Activated CD4-positive, CD25-positive, alpha-beta regulatory T cell treated with anti-CD3 and anti-CD28 coated beads, Interleukin-2, amount 50 U/mL, for 72 hours (primary cell): ENCODE measurements around the gene TSHZ2.
"Not testable (repeated sequence)": the region's sequence is repeated elsewhere in the genome, so short reads cannot be mapped to it uniquely, and the experiment has no call there.

Experiments
- DNase-seq: peaks from one replicate; pipeline ENCODE4 v3.0.0; 2021

Gene TSHZ2

GRCh38 chr20:53402233-53403005 lies 430.3 kb downstream of the TSHZ2 start:
- DNase-seq, result no peak

GRCh38 chr20:53403029-53403428 lies 430.9 kb downstream of the TSHZ2 start:
- DNase-seq, result no peak

GRCh38 chr20:53405139-53405538 lies 433.0 kb downstream of the TSHZ2 start:
- no peak for DNase-seq

DNA sequence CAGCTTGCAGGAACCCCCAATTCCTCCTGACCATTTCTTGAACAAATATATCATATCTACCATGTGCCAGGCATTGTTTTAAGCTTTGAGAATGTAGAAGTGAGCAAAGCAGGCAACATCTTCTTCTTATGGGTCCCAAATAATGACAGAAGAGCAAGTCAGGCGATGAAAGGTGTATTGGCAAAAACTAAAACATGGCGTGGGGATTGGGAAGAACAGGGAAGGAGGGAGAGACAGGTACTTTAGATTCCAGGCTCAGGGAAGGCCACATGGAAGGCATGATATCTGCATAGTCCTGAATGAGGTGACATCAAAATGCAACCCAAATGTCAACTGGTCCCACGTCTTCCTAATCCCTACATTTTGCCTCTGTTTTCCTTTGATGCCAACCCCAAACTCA lies 434.4 kb downstream of the TSHZ2 start:
- no peak for DNase-seq

DNA sequence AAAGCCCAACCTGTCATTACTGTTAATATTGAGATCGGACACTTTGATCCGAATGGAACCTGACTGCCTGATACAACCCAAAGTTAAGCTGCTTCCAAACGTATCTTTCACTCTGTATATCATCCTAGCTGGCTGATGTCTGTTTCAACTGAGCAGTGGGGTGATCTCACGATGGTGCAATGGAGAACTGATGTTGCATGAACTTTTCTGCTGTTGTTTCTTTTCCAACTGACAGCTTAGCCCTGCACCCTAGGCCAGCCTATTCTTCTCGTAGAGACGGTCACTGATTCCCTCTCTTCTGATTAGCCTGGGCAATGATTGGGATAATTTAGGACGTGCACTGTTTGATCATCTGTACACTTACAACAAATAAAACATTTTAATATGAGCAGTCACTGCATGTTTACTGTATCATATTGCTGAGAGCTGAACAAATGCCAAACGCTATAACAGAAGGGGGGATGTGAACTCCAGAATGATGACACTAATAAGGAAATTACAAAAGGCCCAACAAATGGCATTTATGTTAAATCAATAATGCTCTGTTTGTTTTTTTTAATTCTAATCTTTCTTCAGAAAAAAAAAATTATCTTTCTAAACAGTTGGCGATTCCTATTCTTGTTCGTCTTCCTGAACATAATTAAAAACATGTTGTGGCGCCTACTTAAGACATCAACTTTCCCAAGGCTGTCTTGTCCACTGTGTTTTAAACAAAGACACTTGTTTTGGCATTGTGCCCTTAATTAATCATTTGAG lies 436.7 kb downstream of the TSHZ2 start:
- no peak for DNase-seq

GRCh38 chr20:53409447-53409717 lies 437.2 kb downstream of the TSHZ2 start:
- DNase-seq, result no peak

- DNase-seq, result no peak
Observed at GRCh38 chr20:53411129-53411528, 439.0 kb downstream of the TSHZ2 start.

DNA sequence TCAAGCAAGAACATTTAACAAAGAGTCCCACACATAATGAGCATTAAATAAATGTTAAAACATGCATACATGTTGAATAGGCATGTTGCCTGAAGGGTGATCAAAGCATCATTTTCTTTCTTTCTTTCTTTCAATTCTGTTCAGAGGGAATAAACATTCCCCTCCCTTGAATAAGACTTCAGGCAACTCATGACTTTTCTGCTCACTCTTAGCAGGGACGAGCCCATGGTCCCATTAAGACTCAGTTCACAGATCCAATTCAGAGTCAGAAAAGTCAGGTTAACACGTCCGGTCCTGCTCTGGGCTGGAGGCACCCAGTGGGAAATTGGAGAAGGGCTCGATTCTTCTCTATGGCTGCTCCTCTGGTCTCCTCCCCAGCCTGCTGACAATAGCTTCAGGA lies 439.7 kb downstream of the TSHZ2 start:
- no peak for DNase-seq

GRCh38 chr20:53412577-53413185 lies 440.5 kb downstream of the TSHZ2 start:
- DNase-seq, result no peak

GRCh38 chr20:53413186-53413631 lies 441.1 kb downstream of the TSHZ2 start:
- DNase-seq, result peak; percentile 42

- not testable (repeated sequence) for DNase-seq
Observed at GRCh38 chr20:53413845-53414244, 441.7 kb downstream of the TSHZ2 start.

DNA sequence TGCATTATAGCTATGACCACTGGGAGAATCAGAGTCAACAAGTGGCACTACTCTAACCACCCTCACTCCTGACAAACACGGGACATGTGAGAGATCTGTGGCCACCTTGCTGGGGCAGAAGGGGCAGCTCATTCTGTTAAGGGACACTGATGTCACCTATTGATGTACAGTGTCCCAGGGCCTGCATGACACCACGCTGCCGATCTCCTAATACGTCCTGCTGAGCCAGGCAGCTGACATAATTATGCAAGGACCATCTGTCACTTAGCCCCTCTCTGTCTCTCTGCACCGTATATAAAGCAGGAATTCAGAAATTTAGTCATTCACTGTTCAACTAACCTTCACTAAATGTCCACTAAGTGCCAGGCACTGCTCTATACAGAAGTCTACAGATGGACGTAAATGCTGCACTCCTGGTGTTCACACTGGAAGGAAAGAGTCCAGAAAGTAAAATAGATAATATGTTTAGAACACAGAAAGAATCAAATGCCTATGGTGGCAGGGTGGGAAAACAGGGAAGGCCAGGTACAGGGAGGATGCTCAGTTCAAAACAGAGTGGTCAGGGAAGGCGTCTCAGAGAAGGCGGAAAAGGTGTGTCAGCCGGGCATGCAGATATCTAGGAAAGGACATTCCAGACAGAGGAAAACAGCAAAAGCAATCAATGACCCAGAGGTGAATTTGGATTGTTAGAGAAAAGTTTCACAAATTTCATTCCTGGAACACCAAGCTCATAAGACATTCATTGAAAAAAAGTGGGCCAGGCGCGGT lies 447.7 kb downstream of the TSHZ2 start:
- no peak for DNase-seq

DNA sequence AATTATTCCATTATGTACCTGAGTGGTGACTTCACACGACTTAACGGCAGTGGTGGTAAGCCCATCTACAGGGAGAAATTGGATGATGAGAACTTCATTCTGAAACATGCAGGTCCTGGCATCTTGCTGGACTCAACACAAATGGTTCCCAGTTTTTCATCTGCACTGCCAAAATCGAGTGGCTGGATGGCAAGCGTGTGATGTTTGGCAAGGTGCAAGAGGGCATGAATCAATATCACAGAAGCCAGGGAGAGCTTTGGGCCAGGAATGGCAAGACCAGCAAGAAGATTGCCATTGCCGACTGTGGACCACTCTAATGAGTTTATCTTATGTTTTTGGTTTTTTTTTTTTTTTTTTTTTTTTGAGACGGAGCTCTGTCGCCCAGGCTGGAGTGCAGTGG lies 449.2 kb downstream of the TSHZ2 start:
- DNase-seq, result no peak

GRCh38 chr20:53422039-53422438 lies 449.9 kb downstream of the TSHZ2 start:
- DNase-seq, result no peak

GRCh38 chr20:53423587-53424146 lies 451.5 kb downstream of the TSHZ2 start:
- no peak for DNase-seq

DNA sequence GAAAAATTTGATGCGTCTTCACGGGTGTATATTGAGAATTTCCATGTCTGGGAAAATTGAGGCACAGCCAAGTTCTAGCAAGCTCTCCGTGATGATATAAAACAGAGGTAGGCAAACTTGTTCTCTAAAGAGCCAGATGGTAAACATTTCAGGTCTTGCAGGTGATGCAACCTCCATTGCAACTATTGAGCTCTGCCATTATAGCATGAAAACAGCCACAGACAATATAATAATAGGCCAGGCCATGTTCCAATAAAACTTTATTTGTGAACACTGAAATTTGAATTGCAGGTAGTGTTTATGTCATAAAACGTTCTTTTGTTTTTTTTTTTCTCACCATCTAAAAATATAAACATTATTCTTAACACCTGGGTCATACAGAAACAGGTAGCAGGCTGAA lies 453.3 kb downstream of the TSHZ2 start:
- no peak for DNase-seq

DNA sequence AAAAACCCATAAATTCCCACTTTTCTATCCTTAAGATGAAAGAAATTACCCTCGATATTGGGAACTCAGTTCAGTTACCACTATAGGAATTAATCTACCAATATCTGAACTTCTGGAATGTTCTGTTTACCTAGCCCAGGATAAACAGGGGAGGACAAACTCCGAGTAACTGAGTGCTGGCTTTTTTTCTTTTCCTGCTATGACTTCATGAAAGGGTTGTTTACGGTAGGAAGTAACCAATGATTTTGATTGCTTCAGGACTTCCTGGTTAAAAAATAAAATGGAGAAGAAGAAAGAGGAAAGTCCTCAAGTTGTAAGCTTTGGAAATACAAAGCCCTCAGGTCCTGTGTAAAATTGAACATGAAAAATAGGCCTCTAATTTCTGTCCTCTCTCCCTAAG lies 453.8 kb downstream of the TSHZ2 start:
- no peak for DNase-seq

DNA sequence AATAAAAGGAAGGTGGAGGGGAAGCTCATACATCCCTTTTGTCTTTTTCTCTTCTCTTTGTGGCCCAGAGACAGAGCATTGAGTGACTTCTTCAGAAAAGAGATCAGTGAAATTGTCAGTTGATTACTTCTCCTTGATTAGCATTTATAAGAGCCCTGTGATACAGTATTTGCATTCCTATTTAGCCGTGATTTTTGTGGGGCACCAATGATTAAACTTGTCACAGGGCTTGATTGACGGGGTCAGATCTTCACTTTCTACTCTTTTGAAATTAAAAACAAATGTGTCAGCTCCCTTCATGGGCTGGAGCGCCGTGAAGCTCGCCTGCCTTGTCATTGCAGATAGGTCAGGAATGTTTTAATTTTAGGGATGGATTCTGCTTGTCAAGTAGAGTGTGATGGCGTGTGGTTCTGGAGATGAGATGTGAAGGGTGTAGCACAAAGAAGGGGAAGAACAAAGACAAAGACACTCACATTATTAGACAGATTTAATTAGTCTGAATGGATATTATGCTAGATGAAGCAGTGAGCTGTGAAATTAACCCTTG lies 454.7 kb downstream of the TSHZ2 start:
- no peak for DNase-seq

GRCh38 chr20:53427951-53428350 lies 455.8 kb downstream of the TSHZ2 start:
- DNase-seq, result no peak

DNA sequence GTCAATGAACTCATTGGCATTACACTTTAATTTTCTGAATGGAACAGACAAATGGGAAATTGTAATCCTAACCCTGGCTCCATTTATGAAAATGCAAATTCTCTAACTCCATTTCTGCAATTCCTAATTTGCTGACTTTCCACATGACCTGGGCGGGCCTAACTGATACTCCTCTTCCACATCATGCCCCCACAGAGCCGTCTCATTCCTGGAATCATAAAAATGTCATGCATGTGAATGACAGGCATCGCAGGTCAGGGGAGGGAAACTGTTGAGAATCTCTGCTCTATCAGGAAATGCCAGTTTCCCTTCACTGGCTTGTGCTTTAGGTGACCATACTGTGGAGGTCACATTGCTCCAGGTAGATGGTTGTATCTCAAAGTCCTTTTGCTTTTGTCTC lies 456.4 kb downstream of the TSHZ2 start:
- DNase-seq, result no peak

DNA sequence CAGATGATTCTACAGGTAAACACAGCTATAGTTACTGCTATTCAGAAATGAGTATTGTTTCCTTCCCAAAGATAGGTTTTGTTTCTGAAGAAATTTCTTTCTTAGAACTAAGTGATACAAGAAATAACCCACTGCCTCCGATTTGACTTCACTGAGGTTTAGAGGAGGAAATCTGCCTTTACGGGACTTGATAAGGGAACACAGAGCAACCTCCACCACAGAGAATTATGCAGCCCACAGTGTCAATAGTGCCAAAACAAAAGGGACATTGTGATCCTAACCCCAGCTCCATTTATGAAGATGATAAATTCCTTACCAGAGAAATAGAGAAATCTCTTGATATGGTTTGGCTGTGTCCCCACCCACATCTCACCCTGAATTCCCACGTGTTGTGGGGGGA lies 456.8 kb downstream of the TSHZ2 start:
- DNase-seq, result no peak

- no peak for DNase-seq
Observed at GRCh38 chr20:53434662-53435061, 462.5 kb downstream of the TSHZ2 start.

DNA sequence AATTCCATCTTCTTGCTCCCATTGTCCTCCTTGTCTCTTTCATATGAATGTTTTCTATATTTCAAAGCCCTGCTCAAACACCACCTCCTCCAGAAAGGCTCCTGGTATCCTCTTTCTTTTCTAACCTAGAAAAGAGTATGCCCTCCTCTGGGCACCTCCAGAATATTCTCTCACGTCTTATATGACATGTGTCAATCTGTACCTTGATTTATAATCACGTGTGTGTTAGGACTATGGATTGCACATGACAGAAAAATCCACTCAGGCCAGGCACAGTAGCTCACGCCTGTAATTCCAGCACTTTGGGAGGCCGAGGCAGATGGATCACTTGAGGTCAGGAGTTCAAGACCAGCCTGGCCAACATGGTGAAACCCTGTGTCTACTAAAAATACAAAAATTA lies 464.8 kb downstream of the TSHZ2 start:
- DNase-seq, result not testable (repeated sequence)
